Measurements from ENCODE around the gene ASB3.
"Not testable (repeated sequence)": the region's sequence is repeated elsewhere in the genome, so short reads cannot be mapped to it uniquely, and the experiment has no call there.

Gene ASB3

GRCh38 chr2:53737091-53737490 is 49.7 kb downstream of the ASB3 start:
- no peak overlapping the region for H3K4me3 ChIP-seq (ENCODE audit: low read depth, low read length)
- peaks cover 6% of the 10 kb centered on the region for H3K4me1 ChIP-seq (ENCODE audit: control insufficient read depth, insufficient read depth, low read length, unreplicated experiment)
- no peak overlapping the region for H3K27ac ChIP-seq (ENCODE audit: low read depth, low read length)
- H3K36me3 ChIP-seq (ENCODE audit: insufficient read depth, low read length), result peaks cover 6% of the 10 kb centered on the region
- H3K79me2 ChIP-seq (ENCODE audit: control insufficient read depth, insufficient read depth, low read length, unreplicated experiment), result no peaks in the 10 kb centered on the region
- no peaks in the 10 kb centered on the region for H3K27me3 ChIP-seq (ENCODE audit: insufficient read depth, low read length)
- no peak overlapping the region for H2AFZ ChIP-seq (ENCODE audit: low read length, unreplicated experiment)

- Histone ChIP-seq H3K4me3 (ENCODE audit: low read depth, low read length) (no peak overlapping the region), H3K27ac (ENCODE audit: low read depth, low read length) (no peak overlapping the region), H3K27me3 (ENCODE audit: insufficient read depth, low read length) (no peaks in the 10 kb centered on the region), H2AFZ (ENCODE audit: low read length, unreplicated experiment) (no peak overlapping the region), H3K79me2 (ENCODE audit: control insufficient read depth, insufficient read depth, low read length, unreplicated experiment) (no peaks in the 10 kb centered on the region), H3K4me1 (ENCODE audit: control insufficient read depth, insufficient read depth, low read length, unreplicated experiment) (no peaks in the 10 kb centered on the region), H3K36me3 (ENCODE audit: insufficient read depth, low read length) (peaks cover 13% of the 10 kb centered on the region; the same call in 1 of the 2 replicates)
Measured at GRCh38 chr2:53729143-53729762, 57.5 kb downstream of the ASB3 start.

GRCh38 chr2:53727921-53728320 is 58.8 kb downstream of the ASB3 start:
- Histone ChIP-seq H3K27ac (ENCODE audit: low read depth, low read length) (no peak overlapping the region), H3K36me3 (ENCODE audit: insufficient read depth, low read length) (peaks cover 10% of the 10 kb centered on the region; the same call in 1 of the 2 replicates), H3K27me3 (ENCODE audit: insufficient read depth, low read length) (no peaks in the 10 kb centered on the region), H3K79me2 (ENCODE audit: control insufficient read depth, insufficient read depth, low read length, unreplicated experiment) (no peaks in the 10 kb centered on the region), H3K4me3 (ENCODE audit: low read depth, low read length) (no peak overlapping the region), H2AFZ (ENCODE audit: low read length, unreplicated experiment) (no peak overlapping the region), H3K4me1 (ENCODE audit: control insufficient read depth, insufficient read depth, low read length, unreplicated experiment) (no peaks in the 10 kb centered on the region)

DNA sequence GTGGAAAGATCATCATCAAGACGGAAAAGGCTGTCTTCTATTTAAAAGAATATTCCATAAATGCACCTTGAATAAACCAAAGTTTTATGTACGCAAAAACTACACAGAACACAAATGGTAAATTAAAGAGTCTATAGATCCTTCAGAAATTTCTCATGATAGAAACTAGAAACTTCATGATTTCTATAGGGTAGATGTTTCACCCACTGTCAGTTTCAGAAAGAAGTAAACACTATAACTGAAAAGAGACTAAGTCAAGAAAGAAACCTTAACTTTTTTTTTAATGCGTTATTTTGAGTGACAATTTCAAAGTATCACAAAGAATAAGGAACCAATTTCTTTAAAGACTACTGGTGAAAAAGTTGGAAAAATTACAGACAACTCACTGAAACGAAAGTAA is 61.1 kb downstream of the ASB3 start:
- Histone ChIP-seq H3K4me1 (ENCODE audit: control insufficient read depth, insufficient read depth, low read length, unreplicated experiment) (no peaks in the 10 kb centered on the region), H3K36me3 (ENCODE audit: insufficient read depth, low read length) (peaks cover 7% of the 10 kb centered on the region; the same call in 1 of the 2 replicates), H3K27me3 (ENCODE audit: insufficient read depth, low read length) (no peaks in the 10 kb centered on the region), H3K79me2 (ENCODE audit: control insufficient read depth, insufficient read depth, low read length, unreplicated experiment) (no peaks in the 10 kb centered on the region), H3K27ac (ENCODE audit: low read depth, low read length) (no peak overlapping the region), H2AFZ (ENCODE audit: low read length, unreplicated experiment) (no peak overlapping the region), H3K4me3 (ENCODE audit: low read depth, low read length) (no peak overlapping the region)

DNA sequence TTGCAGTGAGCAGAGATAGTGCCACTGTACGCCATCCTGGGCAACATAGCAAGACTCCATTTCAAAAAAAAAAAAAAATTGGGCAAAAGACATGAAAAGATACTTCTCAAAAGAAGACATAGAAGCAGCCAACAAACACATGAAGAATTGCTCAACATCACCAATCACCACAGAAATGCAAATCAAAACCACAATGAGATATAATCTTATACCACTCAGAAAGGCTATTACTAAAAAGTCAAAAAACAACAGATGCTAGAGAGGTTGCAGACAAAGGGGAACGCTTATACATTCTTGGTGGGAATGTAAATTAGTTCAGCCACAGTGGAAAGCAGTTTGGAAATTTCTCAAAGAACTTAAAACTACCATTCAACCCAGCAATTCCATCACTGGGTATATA is 62.2 kb downstream of the ASB3 start:
- Histone ChIP-seq H3K36me3 (ENCODE audit: insufficient read depth, low read length) (peaks cover 6% of the 10 kb centered on the region; the same call in 1 of the 2 replicates), H3K27ac (ENCODE audit: low read depth, low read length) (no peak overlapping the region), H3K4me1 (ENCODE audit: control insufficient read depth, insufficient read depth, low read length, unreplicated experiment) (no peaks in the 10 kb centered on the region), H3K4me3 (ENCODE audit: low read depth, low read length) (no peak overlapping the region), H3K79me2 (ENCODE audit: control insufficient read depth, insufficient read depth, low read length, unreplicated experiment) (no peaks in the 10 kb centered on the region), H3K27me3 (ENCODE audit: insufficient read depth, low read length) (no peaks in the 10 kb centered on the region), H2AFZ (ENCODE audit: low read length, unreplicated experiment) (no peak overlapping the region)

GRCh38 chr2:53720944-53721343 is 65.8 kb downstream of the ASB3 start:
- H3K79me2 ChIP-seq (ENCODE audit: control insufficient read depth, insufficient read depth, low read length, unreplicated experiment); H3K27ac ChIP-seq (ENCODE audit: low read depth, low read length); H3K4me3 ChIP-seq (ENCODE audit: low read depth, low read length); H3K27me3 ChIP-seq (ENCODE audit: insufficient read depth, low read length); H3K36me3 ChIP-seq (ENCODE audit: insufficient read depth, low read length); H2AFZ ChIP-seq (ENCODE audit: low read length, unreplicated experiment); H3K4me1 ChIP-seq (ENCODE audit: control insufficient read depth, insufficient read depth, low read length, unreplicated experiment): not testable (repeated sequence)

DNA sequence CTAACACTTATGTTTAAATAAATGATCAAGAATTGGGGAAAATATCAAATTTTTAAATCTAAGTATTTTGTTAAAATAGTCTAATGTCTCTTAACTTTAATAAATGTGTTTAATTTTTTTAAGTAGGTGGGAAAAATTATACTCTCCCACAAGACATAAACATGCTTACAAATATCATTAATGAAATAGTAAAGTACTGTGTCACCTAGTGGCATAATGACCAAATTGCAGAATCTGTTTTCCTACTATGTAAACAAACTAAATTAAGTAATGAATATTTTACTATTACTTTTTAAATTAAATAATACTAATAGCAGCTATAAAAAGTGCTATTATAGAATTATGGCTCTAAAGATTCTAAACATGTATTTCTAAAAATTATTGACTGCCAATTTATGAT is 71.2 kb downstream of the ASB3 start:
- H3K4me3 ChIP-seq (ENCODE audit: low read depth, low read length), result no peak overlapping the region
- H3K36me3 ChIP-seq (ENCODE audit: insufficient read depth, low read length), result peaks cover 13% of the 10 kb centered on the region
- H3K27me3 ChIP-seq (ENCODE audit: insufficient read depth, low read length), result no peaks in the 10 kb centered on the region
- no peaks in the 10 kb centered on the region for H3K79me2 ChIP-seq (ENCODE audit: control insufficient read depth, insufficient read depth, low read length, unreplicated experiment)
- H3K27ac ChIP-seq (ENCODE audit: low read depth, low read length), result no peak overlapping the region
- H3K4me1 ChIP-seq (ENCODE audit: control insufficient read depth, insufficient read depth, low read length, unreplicated experiment), result no peaks in the 10 kb centered on the region
- H2AFZ ChIP-seq (ENCODE audit: low read length, unreplicated experiment), result no peak overlapping the region

DNA sequence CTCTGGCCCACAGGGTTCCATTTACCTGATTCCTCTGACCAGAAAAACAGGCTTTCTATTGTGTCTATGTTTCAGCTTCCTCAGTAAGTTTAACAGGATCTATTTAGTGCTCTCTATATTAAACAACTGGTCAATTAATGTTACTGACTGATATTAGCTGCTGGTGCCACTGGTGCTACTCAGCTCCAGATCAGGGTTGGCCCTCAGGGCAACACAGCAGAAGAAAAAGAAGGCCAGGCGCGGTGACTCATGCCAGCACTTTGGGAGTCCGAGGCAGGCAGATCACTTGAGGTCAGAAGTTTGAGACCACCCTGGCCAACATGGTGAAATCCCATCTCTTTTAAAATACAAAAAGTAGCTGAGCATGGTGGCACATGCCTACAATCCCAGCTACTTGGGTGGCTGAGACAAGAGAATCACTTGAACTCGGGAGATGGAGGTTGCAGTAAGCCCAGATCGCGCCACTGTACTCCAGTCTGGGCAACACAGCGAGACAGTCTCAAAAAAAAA is 75.4 kb downstream of the ASB3 start:
- Histone ChIP-seq H3K27me3 (ENCODE audit: insufficient read depth, low read length) (no peaks in the 10 kb centered on the region), H3K79me2 (ENCODE audit: control insufficient read depth, insufficient read depth, low read length, unreplicated experiment) (no peaks in the 10 kb centered on the region), H2AFZ (ENCODE audit: low read length, unreplicated experiment) (no peak overlapping the region), H3K4me3 (ENCODE audit: low read depth, low read length) (no peak overlapping the region), H3K27ac (ENCODE audit: low read depth, low read length) (no peak overlapping the region), H3K4me1 (ENCODE audit: control insufficient read depth, insufficient read depth, low read length, unreplicated experiment) (no peaks in the 10 kb centered on the region), H3K36me3 (ENCODE audit: insufficient read depth, low read length) (peaks cover 35% of the 10 kb centered on the region)

- Histone ChIP-seq H3K4me1 (ENCODE audit: control insufficient read depth, insufficient read depth, low read length, unreplicated experiment) (no peaks in the 10 kb centered on the region), H3K36me3 (ENCODE audit: insufficient read depth, low read length) (peaks cover 35% of the 10 kb centered on the region), H2AFZ (ENCODE audit: low read length, unreplicated experiment) (no peak overlapping the region), H3K27ac (ENCODE audit: low read depth, low read length) (no peak overlapping the region), H3K79me2 (ENCODE audit: control insufficient read depth, insufficient read depth, low read length, unreplicated experiment) (no peaks in the 10 kb centered on the region), H3K4me3 (ENCODE audit: low read depth, low read length) (no peak overlapping the region), H3K27me3 (ENCODE audit: insufficient read depth, low read length) (no peaks in the 10 kb centered on the region)
Measured at GRCh38 chr2:53708988-53709387, 77.8 kb downstream of the ASB3 start.

DNA sequence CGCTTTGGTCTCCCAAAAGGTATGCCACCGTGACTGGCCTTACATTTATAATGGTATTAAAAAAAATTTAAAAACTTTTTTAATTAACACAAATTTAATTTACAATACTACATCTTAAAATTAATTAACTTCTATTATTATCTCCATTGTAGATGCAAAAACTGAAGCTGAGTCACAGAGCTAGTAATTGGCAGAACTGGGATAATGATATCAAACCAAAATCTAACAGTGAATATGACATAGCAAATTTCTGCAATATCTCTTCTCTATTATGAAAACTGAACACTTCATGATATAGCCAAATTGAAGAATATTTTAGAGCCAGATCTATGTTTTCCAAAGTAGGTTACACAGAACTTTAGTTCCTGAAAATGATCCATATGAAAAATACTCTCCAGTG is 85.5 kb downstream of the ASB3 start:
- H3K4me1 ChIP-seq (ENCODE audit: control insufficient read depth, insufficient read depth, low read length, unreplicated experiment), result no peaks in the 10 kb centered on the region
- H3K27me3 ChIP-seq (ENCODE audit: insufficient read depth, low read length), result no peaks in the 10 kb centered on the region
- no peak overlapping the region for H2AFZ ChIP-seq (ENCODE audit: low read length, unreplicated experiment)
- peaks cover 17% of the 10 kb centered on the region for H3K36me3 ChIP-seq (ENCODE audit: insufficient read depth, low read length)
- H3K27ac ChIP-seq (ENCODE audit: low read depth, low read length), result no peak overlapping the region
- H3K79me2 ChIP-seq (ENCODE audit: control insufficient read depth, insufficient read depth, low read length, unreplicated experiment), result no peaks in the 10 kb centered on the region
- H3K4me3 ChIP-seq (ENCODE audit: low read depth, low read length), result no peak overlapping the region

DNA sequence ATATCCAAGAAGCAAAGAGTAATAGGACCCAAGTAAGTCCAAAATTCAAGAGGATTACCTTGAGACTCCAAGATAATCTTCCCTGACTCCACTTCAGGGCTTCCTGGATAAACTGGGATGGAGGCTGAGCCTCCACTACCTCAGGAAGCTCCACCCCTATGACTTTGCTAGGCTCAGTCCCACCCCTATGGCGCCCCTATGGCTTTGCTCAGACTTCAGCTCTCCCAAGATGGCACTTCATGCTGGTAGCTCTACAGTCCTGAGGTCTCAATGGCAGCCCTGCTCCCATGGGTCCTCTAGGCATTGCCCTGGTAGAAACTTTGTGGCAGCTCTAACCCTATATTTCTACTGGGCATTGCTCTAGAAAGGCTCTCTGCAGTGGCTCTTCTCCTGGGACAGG is 89.1 kb downstream of the ASB3 start:
- H3K27ac ChIP-seq (ENCODE audit: low read depth, low read length), result no peak overlapping the region

More for the DNA sequence above, 89.1 kb downstream of the ASB3 start:
- Histone ChIP-seq H3K4me1 (ENCODE audit: control insufficient read depth, insufficient read depth, low read length, unreplicated experiment) (no peaks in the 10 kb centered on the region), H3K79me2 (ENCODE audit: control insufficient read depth, insufficient read depth, low read length, unreplicated experiment) (no peaks in the 10 kb centered on the region), H3K36me3 (ENCODE audit: insufficient read depth, low read length) (peaks cover 17% of the 10 kb centered on the region), H2AFZ (ENCODE audit: low read length, unreplicated experiment) (no peak overlapping the region), H3K27me3 (ENCODE audit: insufficient read depth, low read length) (no peaks in the 10 kb centered on the region), H3K4me3 (ENCODE audit: low read depth, low read length) (no peak overlapping the region)
